Smooth muscle cell of the pulmonary artery (primary cell): ENCODE results near the gene ZSWIM7. TPM values are rescaled to one million over a fixed set of nuclear protein-coding genes. Genes with fewer than 3 reads are reported as not detected.

Experiments used
- total RNA-seq: library from RNA; depleted of rRNA; stranded (reverse); fragments of >200 nt; gene quantifications from 2 replicates; pipeline ENCODE4 v1.2.3, GENCODE V29; 2014

Gene ZSWIM7, protein sequence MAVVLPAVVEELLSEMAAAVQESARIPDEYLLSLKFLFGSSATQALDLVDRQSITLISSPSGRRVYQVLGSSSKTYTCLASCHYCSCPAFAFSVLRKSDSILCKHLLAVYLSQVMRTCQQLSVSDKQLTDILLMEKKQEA
- total RNA-seq: 14.2 and 15.0 TPM in 2 replicates

DNA sequence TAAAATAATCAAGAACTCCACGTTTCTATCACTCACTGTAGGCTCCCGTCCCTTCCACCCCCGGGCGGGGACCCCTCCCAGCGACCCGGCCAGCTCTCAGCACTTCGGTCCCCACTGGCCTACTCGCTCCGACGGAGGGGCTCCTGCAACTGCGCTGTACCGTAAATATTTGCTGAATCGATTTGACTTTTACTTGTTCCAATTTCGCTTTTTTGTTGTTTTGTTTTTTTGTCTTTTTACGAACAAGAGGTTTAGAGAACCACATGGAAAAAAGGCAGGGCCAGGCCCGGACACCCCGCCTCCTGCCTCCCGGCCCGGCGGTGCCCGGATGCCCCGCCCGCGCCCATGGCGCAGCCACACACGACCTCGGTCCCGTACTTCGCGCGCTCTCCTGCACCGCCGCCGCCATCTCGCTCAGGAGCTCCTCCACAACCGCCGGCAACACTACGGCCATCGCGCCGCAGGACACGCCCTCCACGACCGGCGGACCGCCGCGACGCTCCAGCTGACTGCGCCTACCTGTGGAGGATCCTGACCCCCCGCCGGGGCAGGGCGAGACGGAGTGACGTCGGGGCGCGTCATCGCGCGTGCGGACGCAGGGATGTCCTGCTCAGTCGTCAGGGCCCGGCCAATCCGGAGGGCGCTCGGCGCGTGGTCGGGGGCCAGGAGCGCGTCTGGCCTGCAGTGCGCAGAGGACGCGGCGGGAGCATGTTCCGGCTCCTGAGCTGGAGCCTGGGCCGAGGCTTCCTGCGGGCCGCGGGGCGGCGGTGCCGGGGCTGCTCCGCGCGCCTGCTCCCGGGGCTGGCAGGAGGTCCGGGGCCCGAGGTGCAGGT, at the start of gene ZSWIM7, which contains the start of gene TTC19:
ZSWIM7 (minus strand) TSS at position 564 of the 833 bp plus-strand sequence; CDS start at position 454, 110 bp downstream.
TTC19 (plus strand) TSS at position 684 of the 833 bp plus-strand sequence; CDS start at position 709, 25 bp downstream.

DNA sequence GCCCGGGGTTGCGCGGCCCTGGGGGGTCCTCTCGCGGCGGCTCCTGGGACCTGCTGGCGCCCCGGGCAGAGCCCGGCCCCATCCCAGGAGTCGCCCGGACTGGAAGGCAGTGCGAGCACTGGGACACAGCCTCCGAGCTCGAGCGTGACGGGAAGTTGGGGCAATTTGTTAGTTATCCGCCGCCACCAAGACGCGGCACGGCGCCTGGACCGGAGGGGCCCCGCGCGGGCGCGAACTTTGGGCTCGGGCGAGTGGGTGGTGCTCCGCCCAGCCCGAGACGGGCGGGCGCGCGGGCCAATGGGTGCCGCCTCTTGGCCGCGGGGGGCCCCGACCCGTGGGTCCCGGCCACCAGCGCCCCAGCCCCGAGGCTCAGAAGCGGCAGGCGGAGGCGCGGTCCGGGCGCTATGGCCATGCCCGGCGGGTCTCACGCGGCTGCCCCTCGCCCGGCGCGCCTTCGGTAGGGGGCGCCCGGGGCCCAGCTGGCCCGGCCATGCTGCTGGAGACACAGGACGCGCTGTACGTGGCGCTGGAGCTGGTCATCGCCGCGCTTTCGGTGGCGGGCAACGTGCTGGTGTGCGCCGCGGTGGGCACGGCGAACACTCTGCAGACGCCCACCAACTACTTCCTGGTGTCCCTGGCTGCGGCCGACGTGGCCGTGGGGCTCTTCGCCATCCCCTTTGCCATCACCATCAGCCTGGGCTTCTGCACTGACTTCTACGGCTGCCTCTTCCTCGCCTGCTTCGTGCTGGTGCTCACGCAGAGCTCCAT, 54.6 kb downstream of the ZSWIM7 start, which contains the start of gene ADORA2B:
ADORA2B (plus strand) TSS at position 372 of the 768 bp plus-strand sequence; CDS start at position 491, 119 bp downstream.

Other genes with a start within 250 kb of the ZSWIM7 start
- 22.6 and 28.2 TPM in 2 replicates for gene ADORA2B, start 54.6 kb downstream of the ZSWIM7 start, total RNA-seq
- 32.3 and 45.1 TPM in 2 replicates for gene TTC19, start 120 bp upstream of the ZSWIM7 start, total RNA-seq
- gene NCOR1, start 215.8 kb upstream of the ZSWIM7 start, total RNA-seq: 115 and 125 TPM in 2 replicates
- gene PIGL, start 217.5 kb upstream of the ZSWIM7 start, total RNA-seq: 12.6 and 17.8 TPM in 2 replicates